DMS53 treated with DMSO at 0.1 percent for 48 hours (cell line): ENCODE data around the gene TPI1.
"Not testable (repeated sequence)": the region's sequence is repeated elsewhere in the genome, so short reads cannot be mapped to it uniquely, and the experiment has no call there.

Experiments used
- DNase-seq: peaks from one replicate; lab custom pipeline; 2025; ENCODE audit not compliant: unreplicated experiment; lab: John Stamatoyannopoulos, UW

The TPI1 gene

GRCh38 chr12:6846316-6846869 lies 20.9 kb upstream of the TPI1 start:
- DNase-seq, result no peak

- DNase-seq, result no peak
These were observed 19.7 kb upstream of the TPI1 start for GRCh38 chr12:6847676-6848075.

- DNase-seq, result no peak
These were observed 17.9 kb upstream of the TPI1 start for GRCh38 chr12:6849427-6849826.

- no peak for DNase-seq
These were observed 17.3 kb upstream of the TPI1 start for GRCh38 chr12:6849976-6850560.

GRCh38 chr12:6850796-6851152 lies 16.6 kb upstream of the TPI1 start:
- DNase-seq, result no peak

- DNase-seq, result peak; percentile 100
These were observed 16.0 kb upstream of the TPI1 start, which contains the start of gene CDCA3 for GRCh38 chr12:6851153-6851920. Gene CDCA3 (minus strand): TSS chr12:6851286. CDS start chr12:6850952, 334 bp downstream.

GRCh38 chr12:6851921-6852650 lies 15.2 kb upstream of the TPI1 start, which contains the start of gene USP5:
Gene USP5 (plus strand): TSS chr12:6852150. CDS start chr12:6852180, 30 bp downstream.
- DNase-seq, result peak; percentile 100

- peak; percentile 52 for DNase-seq
These were observed 14.5 kb upstream of the TPI1 start for GRCh38 chr12:6852651-6853354.

- no peak for DNase-seq
These were observed 13.7 kb upstream of the TPI1 start for GRCh38 chr12:6853626-6854025.

GRCh38 chr12:6854036-6854435 lies 13.3 kb upstream of the TPI1 start:
- no peak for DNase-seq

GRCh38 chr12:6855322-6855721 lies 12.0 kb upstream of the TPI1 start:
- DNase-seq, result no peak

- no peak for DNase-seq
These were observed 8.5 kb upstream of the TPI1 start for GRCh38 chr12:6858799-6859198.

- no peak for DNase-seq
These were observed 7.2 kb upstream of the TPI1 start for GRCh38 chr12:6860116-6860515.

GRCh38 chr12:6860942-6861341 lies 6.4 kb upstream of the TPI1 start:
- no peak for DNase-seq

- DNase-seq, result no peak
These were observed 5.9 kb upstream of the TPI1 start for GRCh38 chr12:6861391-6861790.

GRCh38 chr12:6863033-6863432 lies 4.3 kb upstream of the TPI1 start:
- DNase-seq, result no peak

- no peak for DNase-seq
These were observed 3.6 kb upstream of the TPI1 start for GRCh38 chr12:6863586-6864321.

GRCh38 chr12:6865307-6865706 lies 2.0 kb upstream of the TPI1 start:
- DNase-seq, result not testable (repeated sequence)

- DNase-seq, result no peak
These were observed 990 bp upstream of the TPI1 start for GRCh38 chr12:6866163-6866919.
